Keratinocyte (primary cell): ENCODE results near the gene ATF7.

Experiments used
- CTCF ChIP-seq, 3 experiments: IDR thresholded peaks in 1 of 3; conservative IDR thresholded peaks in 1 of 3; optimal IDR thresholded peaks in 1 of 3; 2 replicates in 2 of 3; 3 replicates in 1 of 3; pipeline versions ENCODE3 to v1.5.1; 2011; ENCODE audit warnings: low read length in 3 of 3, mild to moderate bottlenecking in 3 of 3, moderate library complexity in 2 of 3, control low read depth in 1 of 3, inconsistent platforms in 1 of 3; ENCODE audit not compliant: insufficient read depth in 2 of 3; ENCODE audit errors: extremely low read depth in 1 of 3
- EZH2 ChIP-seq: IDR thresholded peaks from one replicate; pipeline ENCODE4 v1.6.1; 2012; ENCODE audit warnings: inconsistent platforms, mild to moderate bottlenecking, low read length, moderate library complexity

GRCh38 chr12:53467880-53468279 is 158.3 kb downstream of the ATF7 start:
- no peak for TF ChIP-seq EZH2
- TF ChIP-seq CTCF (optimal IDR thresholded peaks at IDR 0.05 in 1 of 3, IDR thresholded peaks at IDR 0.05 in 1 of 3, conservative IDR thresholded peaks at IDR 0.05 in 1 of 3; ENCODE audit: extremely low read depth in 1 of 3, insufficient read depth in 2 of 3, low read length in 3 of 3) = no peak
